Common myeloid progenitor, CD34-positive (primary cell): ENCODE data around the gene LRRC47.

ENCODE experiments used
- CTCF ChIA-PET: fragments of 350-600 bp; sonication (Branson Sonifier 250); formaldehyde crosslinking; loops from one replicate; lab custom pipeline; 2021; ENCODE audit warnings: antibody characterized with exemption; lab: Charles Lee
- POLR2A ChIA-PET: fragments of 350-600 bp; sonication (Branson Sonifier 250); formaldehyde crosslinking; loops from one replicate; lab custom pipeline; 2021; ENCODE audit warnings: antibody characterized with exemption; lab: Charles Lee
- DNase-seq, 3 donors: peaks; one replicate each; pipeline versions ENCODE4 v3.0.0 to v3.0.0-alpha.2; 2013
- H3K27ac ChIP-seq, 2 experiments: 1 replicate in 1 of 2; 2 replicates in 1 of 2; pipeline ENCODE4 v1.7.0; 2013; ENCODE audit warnings: inconsistent platforms in 2 of 2, low read length in 2 of 2, mild to moderate bottlenecking in 2 of 2, low read depth in 1 of 2, moderate library complexity in 1 of 2; ENCODE audit not compliant: severe bottlenecking in 2 of 2, insufficient read depth in 1 of 2, poor library complexity in 1 of 2
- H3K27me3 ChIP-seq, 5 experiments: replicated peaks in 2 of 5; 1 replicate in 3 of 5; 2 replicates in 2 of 5; pipeline versions ENCODE4 v1.6.1 to v1.7.0; 2013; ENCODE audit warnings: low read length in 4 of 5, mild to moderate bottlenecking in 2 of 5, moderate library complexity in 2 of 5, inconsistent platforms in 1 of 5; ENCODE audit not compliant: insufficient read depth in 5 of 5, control insufficient read depth in 4 of 5
- H3K36me3 ChIP-seq, 4 experiments: 1 replicate in 2 of 4; 2 replicates in 2 of 4; pipeline versions ENCODE4 v1.6.1 to v1.7.0; 2013; ENCODE audit warnings: low read length in 3 of 4, control low read depth in 1 of 4, mild to moderate bottlenecking in 1 of 4; ENCODE audit not compliant: control insufficient read depth in 4 of 4, insufficient read depth in 4 of 4
- H3K4me1 ChIP-seq, 4 experiments: 1 replicate in 3 of 4; 2 replicates in 1 of 4; pipeline versions ENCODE4 v1.6.1 to v1.7.1; 2013; ENCODE audit warnings: low read length in 3 of 4, mild to moderate bottlenecking in 3 of 4, control low read depth in 1 of 4, inconsistent platforms in 1 of 4, moderate library complexity in 1 of 4; ENCODE audit not compliant: control insufficient read depth in 4 of 4, insufficient read depth in 4 of 4; ENCODE audit errors: control extremely low read depth in 1 of 4
- H3K4me3 ChIP-seq, 7 experiments: 1 replicate in 4 of 7; 2 replicates in 3 of 7; pipeline versions ENCODE4 v1.5.1 to v1.7.0; 2013; ENCODE audit warnings: mild to moderate bottlenecking in 7 of 7, low read length in 6 of 7, moderate library complexity in 6 of 7, inconsistent platforms in 2 of 7, low read depth in 2 of 7, control low read depth in 1 of 7; ENCODE audit not compliant: insufficient read depth in 4 of 7, control insufficient read depth in 1 of 7; ENCODE audit errors: extremely low read depth in 1 of 7
- H3K9me3 ChIP-seq, 5 experiments: 1 replicate in 4 of 5; 2 replicates in 1 of 5; pipeline versions ENCODE4 v1.6.1 to v1.7.1; 2013; ENCODE audit warnings: low read length in 4 of 5, mild to moderate bottlenecking in 2 of 5, inconsistent platforms in 1 of 5, low read depth in 1 of 5, moderate library complexity in 1 of 5; ENCODE audit not compliant: control insufficient read depth in 4 of 5, insufficient read depth in 2 of 5; ENCODE audit errors: control extremely low read depth in 1 of 5
- WGBS: methylation state at CpG from one replicate; pipeline ENCODE4 v1.1.5; 2013; ENCODE audit not compliant: insufficient coverage; 5-methylcytosine and 5-hydroxymethylcytosine counted together

The LRRC47 gene

DNA sequence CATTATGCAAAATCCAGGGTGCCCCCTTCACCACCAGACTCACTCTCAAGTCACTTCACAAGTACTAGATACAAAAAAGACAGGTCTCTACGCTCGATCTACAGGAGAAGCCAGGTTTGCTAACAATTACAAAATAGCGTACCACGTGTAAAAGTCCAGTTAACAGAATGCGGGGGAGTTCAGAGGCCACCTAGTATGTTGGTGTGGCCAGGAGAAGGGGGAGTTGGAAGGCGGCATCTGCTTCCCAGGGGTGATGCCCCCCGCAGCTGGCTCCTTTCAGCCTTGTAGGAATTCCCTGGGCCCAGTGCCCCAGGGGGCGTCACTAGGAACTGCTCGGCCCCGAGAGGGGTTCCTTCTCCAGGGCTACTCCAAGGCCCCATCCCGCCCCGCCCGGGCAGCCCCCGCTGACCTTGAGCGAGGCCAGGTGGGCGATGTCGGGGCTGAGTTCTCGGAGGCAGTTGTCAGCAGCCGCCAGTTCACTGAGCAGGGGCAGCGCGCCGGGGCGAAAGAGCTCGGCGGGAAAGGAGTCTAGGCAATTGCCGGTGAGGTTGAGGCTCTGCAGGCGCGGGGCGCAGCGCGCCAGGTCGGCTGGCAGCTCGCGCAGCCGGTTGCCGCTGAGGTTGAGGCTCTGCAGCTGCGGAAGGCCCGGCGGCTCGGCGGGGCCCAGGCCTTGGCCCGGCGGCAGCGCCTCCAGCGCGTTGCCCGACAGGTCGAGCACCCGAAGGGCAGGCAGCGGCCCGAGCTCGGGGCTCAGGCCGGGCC is 664 bp downstream of the LRRC47 start:
- WGBS: 7% methylated on average over 41 of the region's 53 CpGs
- DNase-seq: no peak
- Histone ChIP-seq H3K27me3 (peaks cover 0 to 4% (median 0%) of the 10 kb centered on the region in 5 experiments), H3K4me3 (peak overlapping the region; percentile 72 to 95 (median 86)), H3K27ac (peak overlapping the region; percentile 58 to 84), H3K36me3 (peaks cover 0 to 14% (median 4%) of the 10 kb centered on the region in 4 experiments), H3K4me1 (peaks cover 5 to 33% (median 26%) of the 10 kb centered on the region in 4 experiments), H3K9me3 (no peaks in the 10 kb centered on the region)
- ChIA-PET CTCF (interaction anchor here (1.0 to 3.7 kb wide), 3 partner anchors 10 to 862 kb away, joined by 3 to 18 read pairs (median 3); no protein-coding TSS in a partner anchor), POLR2A (no interaction called here)

DNA sequence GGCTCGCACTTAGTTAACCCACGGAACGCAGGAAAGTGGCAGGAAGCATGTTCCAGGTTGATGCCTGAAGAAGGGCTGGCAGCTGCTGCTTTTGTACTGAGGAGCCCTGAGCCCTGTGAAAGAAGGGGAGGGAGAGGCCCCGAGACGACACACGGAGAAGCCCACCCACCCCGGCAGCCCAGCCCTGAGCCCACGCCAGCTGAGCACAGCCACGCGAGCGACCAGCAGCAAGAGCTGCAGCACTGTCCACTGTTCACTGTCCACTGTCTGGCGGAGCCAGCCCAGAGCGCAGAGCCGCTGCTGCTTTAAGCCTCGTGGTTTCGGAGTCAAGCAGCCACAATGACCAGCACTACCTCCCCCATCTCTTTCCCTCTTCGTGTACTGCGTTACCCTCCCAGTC is 5.3 kb downstream of the LRRC47 start:
- 95% methylated on average over 18 of the region's 18 CpGs for WGBS
- DNase-seq: no peak
- ChIA-PET CTCF (no interaction called here), POLR2A (no interaction called here)
- Histone ChIP-seq H3K4me1 (peaks cover 5 to 25% (median 21%) of the 10 kb centered on the region in 4 experiments), H3K4me3 (no peak overlapping the region), H3K9me3 (no peaks in the 10 kb centered on the region), H3K27ac (no peak overlapping the region), H3K36me3 (peaks cover 0 to 60% (median 31%) of the 10 kb centered on the region in 4 experiments), H3K27me3 (no peaks in the 10 kb centered on the region)

DNA sequence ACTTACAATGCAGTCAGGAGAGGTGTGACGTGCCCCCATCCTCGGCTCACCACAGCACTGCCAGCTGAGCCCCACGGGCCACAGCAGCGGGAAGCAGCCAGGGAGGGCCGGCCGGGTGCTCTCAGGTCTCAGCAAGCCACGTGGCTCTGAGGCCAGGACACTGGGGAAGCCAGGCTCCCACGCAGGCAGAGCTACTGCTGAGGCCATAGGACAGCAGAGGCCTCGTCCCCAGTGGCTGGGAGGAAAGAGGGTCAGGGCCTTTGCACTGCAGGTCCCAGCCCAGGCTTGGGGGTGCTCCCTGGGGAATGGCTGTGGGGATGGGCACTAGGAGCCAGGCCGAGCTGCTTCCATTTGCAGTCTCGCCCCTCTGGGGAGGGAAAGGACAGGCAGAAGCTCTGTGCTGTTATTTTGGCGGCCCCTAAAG is 5.8 kb downstream of the LRRC47 start:
- Histone ChIP-seq H3K36me3 (peaks cover 0 to 63% (median 34%) of the 10 kb centered on the region in 4 experiments), H3K4me3 (no peak overlapping the region), H3K27me3 (no peaks in the 10 kb centered on the region), H3K9me3 (no peaks in the 10 kb centered on the region), H3K4me1 (peaks cover 5 to 22% (median 19%) of the 10 kb centered on the region in 4 experiments), H3K27ac (no peak overlapping the region)
- ChIA-PET POLR2A (no interaction called here), CTCF (interaction anchor here (0.8 kb wide), 1 partner anchor 19 kb away, joined by 3 read pairs; no protein-coding TSS in a partner anchor)
- WGBS: 94% methylated on average over 7 of the region's 12 CpGs
- no peak for DNase-seq

DNA sequence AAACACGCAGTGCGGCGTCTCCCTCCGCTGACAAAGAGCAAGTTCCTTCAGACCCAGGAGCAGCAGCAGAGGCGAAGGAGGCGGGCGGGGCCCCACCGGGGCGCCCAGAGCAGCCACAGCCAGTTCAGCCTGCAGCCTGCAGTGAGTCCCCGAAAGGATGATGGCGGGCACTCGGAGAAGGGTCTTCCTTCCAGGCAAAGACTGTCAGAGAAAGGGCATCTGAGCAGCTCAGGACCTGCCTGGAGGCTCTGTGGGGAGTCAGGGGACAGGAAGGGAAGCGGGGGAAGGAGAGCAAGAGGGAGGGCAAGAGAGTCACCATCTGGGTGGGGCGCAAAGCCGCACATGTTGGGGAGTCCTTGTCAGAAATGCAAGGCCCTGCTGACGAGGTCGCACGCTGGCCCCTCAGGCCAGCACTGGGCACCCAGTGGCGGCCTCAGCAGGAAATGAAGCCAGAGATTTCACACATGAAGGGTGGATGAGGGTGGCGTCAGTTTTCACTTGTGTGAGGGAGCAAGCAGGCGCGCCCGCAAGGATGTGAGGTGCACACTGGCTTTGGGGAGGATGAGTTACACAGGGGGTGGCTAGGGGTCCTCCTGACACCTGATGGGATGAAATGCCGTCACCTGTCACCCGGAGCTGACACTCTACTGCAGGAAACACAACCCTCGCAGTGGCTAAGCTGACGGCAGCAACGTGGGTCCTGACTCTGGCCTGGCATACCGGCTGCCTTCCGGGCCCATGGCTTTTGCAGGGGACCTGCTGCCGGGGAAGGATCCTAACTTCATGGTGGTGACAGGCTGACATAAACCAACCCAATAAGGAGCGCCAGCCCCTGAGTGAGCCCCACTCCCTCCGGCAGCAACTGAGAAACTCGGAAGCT is 6.6 kb downstream of the LRRC47 start:
- ChIA-PET POLR2A (no interaction called here), CTCF (interaction anchor here (0.8 kb wide), 1 partner anchor 18 kb away, joined by 3 read pairs; no protein-coding TSS in a partner anchor)
- no peak for DNase-seq
- no peak overlapping the region for H3K27ac ChIP-seq
- WGBS: 92% methylated on average over 32 of the region's 34 CpGs
- H3K4me1 ChIP-seq: peaks cover 0 to 14% (median 12%) of the 10 kb centered on the region in 4 experiments
- H3K36me3 ChIP-seq: peaks cover 0 to 71% (median 40%) of the 10 kb centered on the region in 4 experiments
- H3K9me3 ChIP-seq: no peaks in the 10 kb centered on the region
- no peak overlapping the region for H3K4me3 ChIP-seq
- H3K27me3 ChIP-seq: no peaks in the 10 kb centered on the region

DNA sequence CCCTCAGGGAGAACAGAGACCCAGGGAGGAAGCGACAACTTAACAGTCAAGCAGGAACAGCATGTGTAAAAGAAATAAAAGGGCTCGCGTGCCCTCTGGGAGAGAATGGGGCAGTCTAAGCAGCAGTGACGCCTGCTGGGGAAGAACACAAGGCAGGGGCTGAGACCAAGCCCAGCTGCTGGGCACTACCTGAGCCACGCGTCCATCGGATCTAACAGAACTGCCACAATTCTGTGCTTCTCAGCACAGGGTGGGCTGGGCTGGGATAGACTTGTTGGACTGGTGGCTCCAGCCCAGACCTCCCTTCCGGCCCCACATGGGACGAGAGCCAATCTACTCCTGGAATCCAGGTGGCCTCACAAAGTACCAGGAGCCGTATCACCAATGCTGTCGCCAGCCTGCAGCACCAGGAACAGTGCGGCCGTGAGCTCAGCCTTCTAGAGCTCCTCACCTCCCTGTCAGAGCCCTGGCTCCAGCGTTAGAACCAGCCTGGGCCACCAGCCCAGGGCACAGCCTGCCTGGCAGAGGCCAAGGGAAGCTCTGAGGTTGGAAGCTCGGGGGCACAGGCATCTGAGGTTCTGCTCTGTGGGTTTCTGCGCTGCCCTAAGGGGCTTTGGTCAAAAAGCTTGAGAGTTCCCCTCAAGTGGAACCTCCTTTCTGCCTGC is 7.4 kb downstream of the LRRC47 start:
- no peak overlapping the region for H3K27ac ChIP-seq
- ChIA-PET CTCF (no interaction called here), POLR2A (no interaction called here)
- no peak for DNase-seq
- peaks cover 0 to 78% (median 47%) of the 10 kb centered on the region in 4 experiments for H3K36me3 ChIP-seq
- H3K27me3 ChIP-seq: no peaks in the 10 kb centered on the region
- H3K4me1 ChIP-seq: peaks cover 0 to 6% (median 5%) of the 10 kb centered on the region in 4 experiments
- no peaks in the 10 kb centered on the region for H3K9me3 ChIP-seq
- 96% methylated on average over 15 of the region's 16 CpGs for WGBS
- H3K4me3 ChIP-seq: no peak overlapping the region

DNA sequence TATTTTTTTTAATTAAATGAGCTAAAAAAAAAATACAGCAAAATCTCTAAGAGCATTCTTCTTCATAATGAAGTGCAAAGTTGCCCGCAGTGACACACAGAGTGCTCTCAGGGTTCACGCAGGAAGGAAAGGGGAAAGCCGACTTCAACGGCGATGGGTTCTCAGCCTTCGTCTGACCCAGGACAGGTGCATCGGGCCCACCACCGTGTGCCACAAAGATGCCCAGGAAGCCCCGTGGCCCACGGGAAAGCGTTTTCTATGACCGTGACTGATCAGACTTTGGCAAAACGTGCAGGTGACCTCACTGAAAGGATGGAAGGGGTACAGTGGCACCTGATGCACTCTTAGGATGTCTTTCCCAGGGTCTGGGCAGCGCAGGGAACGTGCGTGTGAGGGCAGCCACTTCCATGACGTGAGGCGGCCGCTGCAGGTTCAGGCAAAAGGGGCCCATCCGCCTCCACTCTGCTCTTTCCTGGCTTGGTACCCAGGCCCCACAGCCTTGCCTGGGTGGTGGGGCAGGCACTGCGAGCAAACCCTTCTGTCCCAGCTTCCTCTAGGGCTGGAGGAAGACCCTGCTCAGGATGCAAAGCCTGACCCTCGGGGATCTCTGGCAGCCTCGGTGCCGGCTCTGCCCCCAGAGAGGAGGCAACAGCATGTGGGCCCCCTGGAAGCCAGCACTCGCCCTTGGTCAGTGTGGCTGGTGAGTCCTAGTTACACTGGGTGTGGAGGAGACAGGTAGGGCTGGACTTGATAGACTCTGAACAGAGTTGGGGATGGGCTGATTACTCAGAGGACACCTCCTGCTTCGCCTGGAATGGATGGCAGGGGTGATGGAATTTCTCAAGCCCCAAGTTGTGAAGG is 8.3 kb downstream of the LRRC47 start:
- Histone ChIP-seq H3K4me3 (no peak overlapping the region), H3K36me3 (peaks cover 0 to 85% (median 53%) of the 10 kb centered on the region in 4 experiments), H3K9me3 (no peaks in the 10 kb centered on the region), H3K27ac (no peak overlapping the region), H3K4me1 (no peaks in the 10 kb centered on the region), H3K27me3 (no peaks in the 10 kb centered on the region)
- ChIA-PET CTCF (interaction anchor here (1.0 kb wide), 1 partner anchor 12 kb away, joined by 3 read pairs; no protein-coding TSS in a partner anchor), POLR2A (no interaction called here)
- 92% methylated on average over 23 of the region's 26 CpGs for WGBS
- DNase-seq: no peak
